ENCODE measurements around the gene NCAN. TPM values are rescaled to one million over a fixed set of nuclear protein-coding genes. Genes with fewer than 3 reads are reported as not detected.

Gene NCAN
- total RNA-seq, 2 donors from 2014 or later: not detected

GRCh38 chr19:19224150-19224851 lies 12.5 kb downstream of the NCAN start:
- no peak for DNase-seq (ENCODE audit: low spot score)
- Histone ChIP-seq H3K4me3 (no peak overlapping the region), H3K27me3 (peaks cover 10% of the 10 kb centered on the region in 2 donors), H3K9me3 (no peaks in the 10 kb centered on the region), H3K36me3 (no peaks in the 10 kb centered on the region), H3K4me1 (peaks cover 0 to 11% of the 10 kb centered on the region in 2 donors), H3K27ac (no peak overlapping the region)
- no peak for TF ChIP-seq CTCF (IDR thresholded peaks at IDR 0.05)

GRCh38 chr19:19224852-19225494 lies 13.2 kb downstream of the NCAN start:
- Histone ChIP-seq H3K27me3 (peaks cover 10% of the 10 kb centered on the region in 2 donors), H3K4me3 (peak overlapping the region in 1 of 2 donors; percentile 41), H3K4me1 (peaks cover 0 to 11% of the 10 kb centered on the region in 2 donors), H3K27ac (no peak overlapping the region), H3K9me3 (no peaks in the 10 kb centered on the region), H3K36me3 (no peaks in the 10 kb centered on the region)
- TF ChIP-seq CTCF (IDR thresholded peaks at IDR 0.05): peak in 1 of 2 donors; percentile 61
- no peak for DNase-seq (ENCODE audit: low spot score)

GRCh38 chr19:19226204-19226603 lies 14.4 kb downstream of the NCAN start:
- no peak for TF ChIP-seq CTCF (IDR thresholded peaks at IDR 0.05)
- peaks cover 10% of the 10 kb centered on the region in 2 donors for H3K27me3 ChIP-seq

GRCh38 chr19:19226663-19227062 lies 14.9 kb downstream of the NCAN start:
- H3K4me3 ChIP-seq: no peak overlapping the region
- no peak for TF ChIP-seq CTCF (IDR thresholded peaks at IDR 0.05)
- no peaks in the 10 kb centered on the region for H3K36me3 ChIP-seq
- H3K27me3 ChIP-seq: peaks cover 10% of the 10 kb centered on the region in 2 donors
- peaks cover 0 to 11% of the 10 kb centered on the region in 2 donors for H3K4me1 ChIP-seq
- DNase-seq (ENCODE audit: low spot score): no peak
- H3K27ac ChIP-seq: no peak overlapping the region
- no peaks in the 10 kb centered on the region for H3K9me3 ChIP-seq

More at GRCh38 chr19:19226204-19226603, 14.4 kb downstream of the NCAN start:
- Histone ChIP-seq H3K36me3 (no peaks in the 10 kb centered on the region), H3K9me3 (no peaks in the 10 kb centered on the region), H3K27ac (no peak overlapping the region), H3K4me1 (peaks cover 0 to 11% of the 10 kb centered on the region in 2 donors), H3K4me3 (no peak overlapping the region)
- DNase-seq (ENCODE audit: low spot score): no peak

- DNase-seq (ENCODE audit: low spot score): no peak
- Histone ChIP-seq H3K27me3 (peaks cover 10% of the 10 kb centered on the region in 2 donors), H3K27ac (no peak overlapping the region), H3K4me3 (no peak overlapping the region), H3K9me3 (no peaks in the 10 kb centered on the region), H3K4me1 (peaks cover 0 to 11% of the 10 kb centered on the region in 2 donors), H3K36me3 (no peaks in the 10 kb centered on the region)
- TF ChIP-seq CTCF (IDR thresholded peaks at IDR 0.05): no peak
Measured at GRCh38 chr19:19227217-19227616, 15.5 kb downstream of the NCAN start.
